Aorta (tissue), 4 donors: ENCODE data around the gene B2M. TPM values are rescaled to one million over a fixed set of nuclear protein-coding genes. Genes with fewer than 3 reads are reported as not detected.

Experiments
- polyA plus RNA-seq, 2 donors: library from polyadenylated mRNA; stranded (reverse); fragments of 200-250 nt; gene quantifications; one replicate each; pipeline ENCODE4 v1.2.3, GENCODE V29; 2013
- total RNA-seq, 2 donors: library from RNA; stranded (reverse); fragmentation: NEBNext Ultra II Directional; extraction: Animal tissue kit (Norgen Biotek cat#: 25700); gene quantifications; one replicate each; pipeline ENCODE4 v1.2.1, GENCODE V29; 2021
- donor health status: healthy with polysubstance abuse.
- donor health status: Bipolar disorder and iron deficiency.
- donor health status: DM: no; HTN: no; CAD: no.
- donor health status: DM: yes; HTN: yes; CAD: no.

B2M gene
- total and polyA plus RNA-seq, 4 donors, result 2,130 to 4,026 (median 3,023) TPM

Other genes with a start within 250 kb of the B2M start
- 10 to 100 TPM; 61.7 to 65.9 TPM for gene EIF3J, start 174.4 kb upstream of the B2M start, total RNA-seq
- gene EIF3J, start 174.4 kb upstream of the B2M start, polyA plus RNA-seq, result 10 to 100 TPM; 30.2 to 51.5 TPM
- gene SPG11, start 47.9 kb upstream of the B2M start, total RNA-seq, result 10 to 100 TPM; 61.1 to 96.3 TPM
- gene SPG11, start 47.9 kb upstream of the B2M start, polyA plus RNA-seq, result 10 to 100 TPM in 1 of 2 donors, 1 to 10 TPM in 1; 8.3 to 25.9 TPM
- gene PATL2, start 194 bp upstream of the B2M start, total RNA-seq, result 1 to 10 TPM; 1.3 to 2.2 TPM
- gene PATL2, start 194 bp upstream of the B2M start, polyA plus RNA-seq, result under 1 TPM in 1 of 2 donors, not detected in 1; 0.23 TPM
- 10 to 100 TPM; 16.3 to 28.6 TPM for gene TRIM69, start 25.0 kb downstream of the B2M start, total RNA-seq
- gene TRIM69, start 25.0 kb downstream of the B2M start, polyA plus RNA-seq, result 10 to 100 TPM; 15.0 to 15.2 TPM
- not detected for gene TERB2, start 245.2 kb downstream of the B2M start, total RNA-seq
- not detected for gene TERB2, start 245.2 kb downstream of the B2M start, polyA plus RNA-seq